HL-60 (cell line): ENCODE measurements around the gene PRKRA.
"Not testable (repeated sequence)": the region's sequence is repeated elsewhere in the genome, so short reads cannot be mapped to it uniquely, and the experiment has no call there.

Source experiments
- CTCF ChIP-seq: IDR thresholded peaks from one replicate; pipeline ENCODE4 v1.5.1; 2011; ENCODE audit warnings: low read length, control low read depth, inconsistent platforms; ENCODE audit not compliant: insufficient read depth
- POLR2AphosphoS5 ChIP-seq: IDR thresholded peaks from 2 replicates; pipeline ENCODE4 v1.6.1; 2012; ENCODE audit warnings: low read depth
- REST ChIP-seq: IDR thresholded peaks from 2 replicates; pipeline ENCODE4 v1.6.1; 2012; ENCODE audit warnings: low read depth; ENCODE audit not compliant: insufficient replicate concordance

- TF ChIP-seq POLR2AphosphoS5, CTCF, REST: not testable (repeated sequence)
These were observed 27.2 kb downstream of the PRKRA start for GRCh38 chr2:178423746-178424145.
